Stimulated activated CD4-positive, alpha-beta T cell treated with anti-CD3 and anti-CD28 coated beads, Interleukin-15, amount 100 ng/mL, for 1 hour (primary cell): ENCODE results near the gene PLCD1.
A peak's percentile ranks its signal among the peaks of the same experiment; 100 is the strongest.
"Not testable (repeated sequence)": the region's sequence is repeated elsewhere in the genome, so short reads cannot be mapped to it uniquely, and the experiment has no call there.

Source experiments
- DNase-seq, 2 donors: peaks; one replicate each; pipeline ENCODE4 v3.0.0-alpha.2; 2020; ENCODE audit warnings: low read depth in 1 of 2, low spot score in 1 of 2

PLCD1 gene

DNA sequence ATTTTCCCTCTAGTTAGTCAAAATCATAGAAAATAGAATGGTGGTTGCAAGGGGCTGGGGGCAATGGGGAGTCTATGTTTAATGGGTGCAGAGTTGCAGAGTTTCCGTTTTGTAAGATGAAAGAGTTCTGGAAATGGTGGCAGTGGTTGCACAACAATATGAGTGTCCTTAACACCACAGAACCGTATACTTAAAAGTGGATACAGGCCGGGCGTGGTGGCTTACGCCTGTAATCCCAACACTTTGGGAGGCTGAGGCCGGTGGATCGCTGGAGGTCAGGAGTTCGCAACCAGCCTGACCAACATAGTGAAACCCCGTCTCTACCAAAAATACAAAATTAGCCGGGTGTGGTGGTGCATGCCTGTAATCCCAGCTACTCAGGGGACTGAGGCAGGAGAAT is 41.1 kb downstream of the PLCD1 start:
- not testable (repeated sequence) for DNase-seq

DNA sequence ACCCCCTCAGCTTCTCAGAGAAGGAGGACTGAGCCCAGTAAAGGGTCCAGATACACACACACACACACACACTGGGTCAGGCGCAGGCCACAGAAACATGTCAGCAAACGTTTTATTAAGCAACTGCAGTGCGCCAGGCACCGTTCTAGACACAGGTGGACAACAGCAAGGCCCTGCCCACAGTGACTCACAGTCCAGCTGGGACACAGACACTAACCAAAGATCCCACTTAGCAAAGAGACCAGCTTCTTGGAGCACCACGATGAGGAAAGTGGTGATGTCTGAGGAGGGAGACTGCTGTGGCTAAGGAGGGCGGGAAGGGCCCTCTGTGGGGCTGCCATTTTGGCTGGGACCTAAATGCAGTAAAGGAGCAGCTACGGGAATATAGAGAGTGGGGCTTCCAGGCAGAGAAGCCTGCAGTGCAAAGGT is 41.7 kb downstream of the PLCD1 start:
- DNase-seq = no peak

DNA sequence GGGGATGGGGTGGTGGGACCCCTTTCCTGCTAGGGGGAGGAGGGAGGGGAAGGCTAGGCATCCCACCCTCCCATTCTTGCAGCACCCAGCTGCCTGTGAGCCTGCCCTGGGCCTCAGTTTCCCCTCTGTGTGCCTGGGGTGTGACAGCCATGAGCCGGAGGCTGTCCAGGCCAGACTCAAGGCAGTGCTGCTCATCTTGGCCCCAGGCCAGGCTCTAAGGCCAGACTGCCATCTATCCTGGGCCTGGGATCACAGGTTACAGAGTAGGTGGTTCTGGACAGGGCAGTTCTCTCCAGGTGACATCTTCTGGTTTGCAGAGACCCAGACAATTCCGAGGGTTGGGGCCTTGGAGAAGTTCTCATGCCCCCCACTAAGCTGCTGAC is 42.1 kb downstream of the PLCD1 start:
- no peak for DNase-seq

DNA sequence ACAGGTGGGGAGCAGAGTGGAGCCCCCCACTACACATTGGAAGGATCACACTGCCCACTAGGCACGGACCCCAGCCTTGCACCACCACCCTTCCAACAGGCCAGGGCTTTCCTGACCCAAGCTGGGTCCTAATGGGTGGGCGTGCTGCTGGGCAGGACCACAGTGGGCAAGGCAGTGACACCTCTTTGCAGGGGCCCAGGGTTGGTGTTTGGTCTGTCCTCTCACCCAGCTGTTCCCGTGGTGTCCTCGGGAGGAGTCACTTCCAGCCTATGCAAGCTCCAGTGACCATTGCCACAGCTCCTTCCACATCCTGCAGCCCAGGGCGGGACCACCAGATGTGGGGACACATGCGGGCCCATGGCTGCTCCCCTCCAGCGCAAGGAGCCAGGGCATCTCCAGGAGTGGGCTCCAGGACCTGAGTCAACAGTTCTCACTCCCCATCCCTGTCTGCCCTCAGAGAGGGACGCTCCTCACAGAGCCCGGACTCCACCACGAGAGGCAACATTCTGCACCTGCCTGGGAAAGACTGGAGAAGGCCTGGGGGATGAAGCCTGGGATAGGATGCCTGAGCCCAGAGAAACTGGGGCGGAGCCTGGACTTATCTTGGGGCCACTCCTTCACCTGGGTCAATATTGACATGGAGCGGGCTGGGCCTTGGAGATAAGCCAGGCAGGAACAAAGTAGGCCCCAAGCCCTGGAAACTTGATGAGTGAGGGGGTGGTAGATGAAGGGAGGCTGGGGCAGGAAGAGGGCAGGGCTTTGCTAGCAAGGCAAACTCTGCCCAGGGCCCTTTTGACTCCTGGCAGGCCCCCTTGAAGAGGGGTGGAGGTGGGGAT is 42.7 kb downstream of the PLCD1 start:
- no peak for DNase-seq

DNA sequence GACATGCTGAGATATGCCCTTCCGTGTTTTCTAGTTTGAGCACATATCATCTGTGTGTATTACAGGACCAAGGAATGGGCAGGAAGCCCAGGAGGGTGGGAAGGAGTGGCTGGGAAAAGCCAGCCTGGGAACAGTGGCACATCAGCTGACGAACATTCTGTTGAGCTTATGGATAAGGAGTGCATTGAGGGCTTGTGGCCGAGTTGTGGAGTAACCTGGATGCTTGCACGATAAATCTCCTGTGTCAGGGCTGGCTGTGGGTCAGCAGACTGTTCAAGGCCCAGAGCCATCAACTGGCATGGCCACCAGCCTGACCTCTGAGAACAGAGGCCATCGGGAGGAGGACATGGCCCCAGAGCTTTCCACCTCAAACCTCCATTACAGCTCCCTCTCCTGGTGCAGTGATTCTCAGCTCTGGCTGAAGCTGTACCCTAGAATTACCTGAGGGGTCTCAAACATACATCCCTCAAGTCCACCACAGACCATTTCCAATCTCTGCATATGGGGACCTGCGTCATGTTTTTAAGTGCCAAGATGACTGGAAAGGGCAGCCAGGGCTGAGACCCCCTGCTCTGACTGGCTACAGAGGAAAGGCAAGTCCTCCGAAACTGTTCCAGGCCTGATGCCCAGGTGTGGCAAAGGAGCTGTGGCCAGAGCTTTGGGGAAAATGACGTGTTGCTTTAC is 43.7 kb downstream of the PLCD1 start:
- DNase-seq = no peak

DNA sequence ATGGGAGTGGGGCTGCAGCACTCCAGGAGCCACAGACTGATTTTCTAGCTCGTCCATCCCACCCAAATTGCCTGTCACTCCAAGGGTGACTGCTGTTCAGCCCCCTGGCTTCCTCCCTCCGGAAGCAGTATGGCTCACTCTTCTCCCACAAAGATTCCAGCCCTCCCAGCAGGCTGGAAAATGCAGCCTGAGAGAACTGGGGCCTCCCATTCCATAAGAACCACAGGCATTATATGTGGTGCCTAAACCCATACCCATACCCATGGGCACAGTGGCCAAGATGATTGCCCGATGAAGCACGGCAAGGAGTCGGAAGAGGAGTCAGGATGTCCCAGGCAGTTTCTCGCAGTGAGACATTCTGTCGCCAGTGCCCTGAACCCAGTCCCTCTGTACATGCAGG is 44.8 kb downstream of the PLCD1 start:
- no peak for DNase-seq

DNA sequence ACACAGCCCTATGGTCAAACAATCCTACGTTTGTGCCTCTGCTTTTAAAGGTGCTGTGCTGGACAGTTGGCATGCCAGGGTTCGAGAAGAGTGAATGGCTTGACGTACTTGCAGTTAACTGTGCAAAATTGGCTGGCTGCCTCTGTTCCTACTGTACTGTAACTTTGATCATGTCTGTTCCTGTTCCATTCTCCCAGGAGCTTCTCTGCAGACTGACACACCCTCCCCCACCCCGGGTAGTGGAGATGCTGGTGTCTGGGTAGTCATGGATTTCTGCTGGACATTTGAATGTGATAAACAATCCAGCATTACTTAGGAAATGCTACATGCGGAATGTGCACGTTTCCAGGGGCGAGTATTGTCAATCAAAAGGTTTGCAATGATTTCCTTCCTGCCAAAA is 45.4 kb downstream of the PLCD1 start:
- DNase-seq = no peak

DNA sequence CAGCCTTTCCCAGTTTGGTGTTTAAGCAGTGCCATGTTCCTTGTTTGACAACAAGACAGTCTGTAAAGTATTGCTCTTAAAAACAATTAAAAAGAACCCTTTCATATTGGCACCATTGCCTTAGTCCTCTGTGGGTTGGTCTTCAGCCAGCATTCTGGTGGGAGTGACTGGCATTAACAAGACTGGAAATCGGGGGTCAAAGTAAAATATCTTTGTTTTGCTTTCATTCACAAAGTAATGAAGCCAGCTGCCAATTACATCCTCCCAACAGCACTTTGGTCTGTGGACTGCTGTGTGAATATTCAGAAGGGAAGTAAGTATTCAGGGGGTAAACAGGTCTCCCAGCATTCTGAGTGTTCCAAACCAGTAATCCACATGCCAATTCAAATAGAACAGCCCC is 47.1 kb downstream of the PLCD1 start:
- DNase-seq = no peak

DNA sequence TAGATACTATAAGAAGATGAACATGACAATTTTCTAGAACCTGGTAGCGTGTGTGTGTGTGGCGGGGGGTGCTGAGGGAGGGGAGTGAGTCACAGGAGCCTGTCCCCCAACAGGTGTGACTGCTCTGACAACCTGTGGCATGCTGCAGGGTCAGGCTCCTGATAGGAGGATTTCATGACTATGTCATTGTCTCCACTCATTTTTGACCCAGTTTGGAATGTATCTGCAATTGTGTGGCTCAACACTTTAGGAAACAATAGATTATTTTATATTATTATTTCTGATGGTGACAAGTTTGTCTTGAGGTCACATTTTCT is 48.1 kb downstream of the PLCD1 start:
- no peak for DNase-seq

DNA sequence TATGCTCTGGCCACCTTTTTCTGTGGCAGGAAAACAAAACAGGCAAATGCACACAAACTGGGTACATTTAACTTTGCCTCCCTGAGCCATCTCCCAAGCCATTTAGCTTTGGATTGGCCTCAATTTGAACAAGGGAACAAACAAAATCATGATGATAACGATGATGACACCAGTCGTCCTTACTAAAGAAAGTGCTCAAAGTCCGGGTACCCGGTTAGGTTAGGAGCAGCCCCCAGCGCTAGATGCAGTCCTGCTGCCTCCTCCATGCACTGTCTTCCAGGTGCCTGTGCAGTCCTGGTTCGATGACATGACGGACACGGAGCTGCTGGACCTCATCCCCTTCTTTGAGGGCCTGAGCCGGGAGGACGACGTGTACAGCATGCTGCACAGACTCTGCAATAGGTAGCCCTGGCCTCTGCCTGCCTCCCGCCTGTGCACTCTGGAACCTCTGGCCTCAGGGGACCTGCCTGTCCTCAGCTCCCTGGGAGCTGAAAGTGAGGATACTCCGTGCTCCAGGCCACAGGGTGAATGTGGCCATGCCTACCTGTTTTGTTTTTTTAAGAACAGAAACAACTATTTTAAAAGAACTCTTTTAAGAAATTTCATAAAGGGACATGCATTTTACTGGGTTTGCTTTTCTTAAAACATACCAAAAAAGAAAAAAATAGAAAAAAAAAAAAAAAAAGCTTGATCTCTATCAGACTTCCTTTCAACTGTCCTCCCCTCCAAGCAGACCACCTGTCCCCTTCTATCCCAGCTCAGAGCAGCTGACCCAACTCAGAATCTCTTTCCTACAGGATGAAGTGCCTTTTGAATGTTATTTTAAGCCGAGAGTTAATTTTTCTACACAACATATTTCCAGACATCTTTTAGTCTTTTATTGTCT is 48.7 kb downstream of the PLCD1 start:
- DNase-seq = no peak

DNA sequence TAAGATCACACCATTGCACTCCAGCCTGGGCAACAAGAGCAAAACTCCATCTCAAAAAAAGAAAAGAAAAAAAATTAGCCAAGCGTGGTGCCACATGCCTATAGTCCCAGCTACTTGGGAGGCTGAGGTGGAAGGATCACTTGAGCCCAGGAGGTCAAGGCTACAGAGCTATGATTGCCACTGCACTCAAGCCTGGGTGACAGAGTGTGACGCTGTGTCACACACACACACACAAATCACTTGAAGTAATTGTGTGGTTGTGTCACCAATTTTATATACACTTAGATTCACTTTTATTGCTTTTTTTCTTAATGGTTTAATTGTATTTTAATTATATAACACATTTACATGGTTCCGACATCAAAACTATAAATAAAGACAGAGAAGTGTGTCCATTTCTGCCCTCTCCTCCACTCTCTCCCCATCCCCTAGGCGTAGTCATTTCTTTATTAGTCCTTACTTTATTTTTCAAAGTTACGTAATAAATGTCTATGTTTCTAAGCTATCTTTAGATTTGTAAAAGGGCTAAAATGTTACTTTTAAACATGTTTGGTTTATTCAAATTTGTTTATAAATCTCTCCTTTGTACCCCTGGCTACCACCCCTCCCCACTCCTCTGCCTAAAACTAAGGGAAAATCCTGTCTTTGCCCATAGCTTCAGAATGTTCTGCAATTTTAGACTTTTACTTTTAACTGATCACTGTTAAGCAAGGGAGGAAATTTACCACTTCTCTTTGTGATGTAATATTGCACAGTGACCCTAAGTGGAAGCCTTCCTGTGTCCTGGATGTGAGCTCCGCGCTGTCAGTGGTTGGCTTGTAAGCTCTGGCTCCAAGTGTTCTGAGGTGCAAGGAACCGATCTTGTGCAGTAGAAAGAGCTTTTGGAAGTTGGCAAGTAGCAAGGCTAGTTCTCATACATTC is 49.6 kb downstream of the PLCD1 start:
- no peak for DNase-seq

DNA sequence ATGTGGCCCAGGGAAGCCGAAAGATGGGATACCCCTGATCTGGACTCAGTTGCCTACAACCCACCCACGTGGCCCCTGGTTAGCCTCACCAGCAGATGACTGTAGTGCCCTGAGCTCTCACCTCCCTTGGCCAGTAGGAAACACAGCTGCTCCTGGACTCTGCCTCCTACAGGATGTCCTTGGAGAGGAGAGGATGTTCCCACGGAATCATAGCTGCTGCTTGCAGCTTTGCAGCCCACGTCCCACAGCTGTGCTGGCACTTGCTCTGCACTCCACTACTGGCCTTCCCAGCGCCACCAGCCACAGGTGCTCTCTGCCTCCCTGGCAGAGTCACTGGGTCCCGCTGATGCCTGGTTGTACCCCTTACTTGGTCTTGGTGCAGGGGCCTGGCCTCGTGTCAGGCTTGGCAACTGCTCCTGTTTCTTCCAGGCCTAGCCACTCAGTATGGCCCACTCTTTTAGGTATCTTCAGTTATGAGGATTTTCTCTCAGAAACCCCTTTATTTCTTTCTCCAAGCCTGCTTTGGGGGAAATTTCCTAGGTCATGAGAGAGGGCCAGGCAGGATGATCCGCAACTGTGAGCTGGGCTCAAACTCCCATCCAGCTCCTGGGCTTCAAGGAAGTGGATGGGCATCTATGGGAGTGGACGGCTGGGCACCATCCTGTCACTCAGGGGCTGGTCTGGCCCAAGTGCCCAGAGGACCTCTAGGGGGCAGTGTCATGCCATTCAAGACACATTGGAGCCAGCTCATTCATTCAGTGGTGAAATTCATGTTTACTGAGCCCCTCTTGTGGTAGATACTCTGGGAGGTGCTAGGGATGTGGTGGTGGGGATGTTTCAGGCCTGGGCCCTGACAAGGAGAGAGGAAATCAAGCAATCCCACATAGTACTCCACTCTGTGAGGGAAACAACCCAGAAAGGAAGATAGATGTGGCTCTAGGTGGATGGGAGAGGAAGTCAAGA is 55.0 kb downstream of the PLCD1 start:
- peak; percentile 36 to 45 for DNase-seq

DNA sequence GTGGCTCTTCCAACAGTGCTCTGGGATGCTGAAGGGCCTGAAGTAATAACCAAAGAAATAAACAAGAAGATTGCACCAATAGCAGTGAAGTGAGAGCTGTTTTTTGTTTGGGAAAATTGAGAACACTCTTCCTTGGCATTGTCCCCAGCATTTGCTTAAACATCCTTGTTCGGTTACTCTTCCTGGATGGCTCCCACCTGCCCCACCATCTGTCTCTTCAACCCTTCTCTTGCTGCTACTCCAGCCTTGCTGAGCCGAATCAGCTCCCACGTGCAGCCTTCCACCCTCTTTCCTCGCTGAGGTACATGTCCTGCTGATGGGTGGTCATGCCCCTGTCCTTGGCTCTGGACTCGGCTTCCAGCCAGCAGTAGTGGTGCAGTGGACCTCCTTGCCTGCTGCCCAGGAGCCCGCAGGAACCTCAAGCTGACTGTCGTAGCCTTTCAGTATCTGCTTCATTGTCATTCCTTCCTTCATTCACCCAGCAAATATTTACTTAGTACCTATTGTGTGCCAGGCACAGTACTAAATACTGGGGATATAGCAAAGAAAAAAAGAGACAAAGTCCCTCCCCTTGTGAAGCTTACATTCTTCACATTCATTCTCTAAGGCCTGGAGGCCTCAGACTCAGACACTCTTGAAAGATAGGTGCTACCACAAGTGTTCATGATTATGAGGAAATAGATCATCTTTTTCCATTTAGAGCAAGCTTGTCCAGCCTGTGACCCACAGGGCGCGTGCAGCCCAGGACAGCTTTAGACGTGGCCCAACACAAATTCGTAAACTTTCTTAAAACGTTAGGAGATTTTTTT is 56.0 kb downstream of the PLCD1 start:
- no peak for DNase-seq

DNA sequence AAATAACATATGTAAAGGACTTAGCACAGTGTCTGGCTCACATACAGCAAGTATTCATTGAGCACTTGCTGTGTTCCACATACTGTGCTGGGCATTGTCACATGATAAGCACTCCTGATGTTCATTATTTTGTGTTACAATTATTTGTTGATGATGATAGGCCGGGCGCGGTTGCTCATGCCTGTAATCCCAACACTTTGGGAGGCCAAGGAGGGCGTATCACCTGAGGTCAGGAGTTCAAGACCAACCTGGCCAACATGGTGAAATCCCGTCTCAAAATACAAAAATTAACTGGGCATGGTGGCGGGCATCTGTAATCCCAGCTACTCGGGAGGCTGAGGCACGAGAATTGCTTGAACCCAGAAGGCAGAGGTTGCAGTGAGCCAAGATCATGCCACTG is 57.4 kb downstream of the PLCD1 start:
- not testable (repeated sequence) for DNase-seq

DNA sequence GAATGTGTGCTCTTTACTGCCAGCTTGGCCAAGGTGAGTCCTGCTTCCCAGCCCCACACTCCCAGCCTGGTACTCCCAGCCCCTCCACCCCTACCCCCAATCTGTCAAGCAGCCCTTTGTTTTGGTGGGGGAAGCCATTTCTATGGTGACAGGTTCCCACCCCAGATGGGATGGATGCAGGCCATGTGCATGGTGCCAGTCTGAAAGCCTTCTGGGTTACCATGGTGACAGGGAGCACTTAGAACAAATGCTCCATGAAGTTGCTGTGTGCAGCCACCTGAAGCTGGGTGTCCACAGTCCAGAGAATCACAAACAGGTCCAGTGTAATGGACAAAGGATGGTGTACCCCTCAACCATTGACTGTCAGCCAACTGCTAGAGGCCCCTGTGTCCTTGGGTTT is 58.0 kb downstream of the PLCD1 start:
- no peak for DNase-seq

DNA sequence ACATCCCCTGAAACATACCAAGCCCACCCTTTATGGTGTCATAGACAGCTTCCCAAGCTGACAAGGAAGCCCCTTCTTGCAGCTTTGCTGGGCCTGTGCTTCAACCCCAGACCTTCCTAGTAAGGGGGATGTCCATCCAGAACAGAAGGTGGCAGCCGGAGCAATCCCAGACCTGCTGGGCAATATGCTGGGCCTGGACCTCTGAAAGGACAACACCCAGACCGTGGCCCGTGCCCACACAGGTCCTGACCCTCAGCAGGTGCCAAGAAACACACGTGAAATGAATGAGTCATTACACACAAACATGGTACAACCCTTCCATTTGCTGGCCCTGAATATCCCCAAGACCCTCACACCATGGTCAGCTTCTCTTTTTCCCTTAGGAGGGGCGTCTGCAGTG is 58.6 kb downstream of the PLCD1 start:
- no peak for DNase-seq

DNA sequence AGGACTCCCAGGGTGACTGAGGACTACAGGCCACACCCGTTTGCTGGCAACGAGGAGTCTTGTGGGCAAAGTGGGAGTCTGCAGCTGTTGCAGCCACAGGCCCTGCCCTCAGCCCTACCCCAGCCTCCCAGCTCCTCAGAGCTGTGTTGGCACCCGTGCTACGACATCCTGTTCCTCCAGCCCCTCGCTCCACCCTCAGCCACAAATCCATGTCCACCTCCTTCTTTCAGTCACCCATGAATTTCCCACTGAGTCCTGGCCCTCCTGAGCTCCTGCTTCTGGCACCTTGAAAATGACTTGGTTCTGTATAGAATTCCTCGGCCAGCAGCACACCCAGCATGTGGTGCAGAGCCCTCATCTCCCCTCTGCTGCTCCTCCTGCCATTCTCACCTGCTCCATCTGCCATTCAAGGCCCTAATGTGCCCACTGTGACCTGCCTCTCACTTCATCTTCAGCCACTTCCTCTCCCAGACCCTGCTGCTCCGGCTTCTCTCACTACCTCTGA is 59.8 kb downstream of the PLCD1 start:
- DNase-seq = no peak

DNA sequence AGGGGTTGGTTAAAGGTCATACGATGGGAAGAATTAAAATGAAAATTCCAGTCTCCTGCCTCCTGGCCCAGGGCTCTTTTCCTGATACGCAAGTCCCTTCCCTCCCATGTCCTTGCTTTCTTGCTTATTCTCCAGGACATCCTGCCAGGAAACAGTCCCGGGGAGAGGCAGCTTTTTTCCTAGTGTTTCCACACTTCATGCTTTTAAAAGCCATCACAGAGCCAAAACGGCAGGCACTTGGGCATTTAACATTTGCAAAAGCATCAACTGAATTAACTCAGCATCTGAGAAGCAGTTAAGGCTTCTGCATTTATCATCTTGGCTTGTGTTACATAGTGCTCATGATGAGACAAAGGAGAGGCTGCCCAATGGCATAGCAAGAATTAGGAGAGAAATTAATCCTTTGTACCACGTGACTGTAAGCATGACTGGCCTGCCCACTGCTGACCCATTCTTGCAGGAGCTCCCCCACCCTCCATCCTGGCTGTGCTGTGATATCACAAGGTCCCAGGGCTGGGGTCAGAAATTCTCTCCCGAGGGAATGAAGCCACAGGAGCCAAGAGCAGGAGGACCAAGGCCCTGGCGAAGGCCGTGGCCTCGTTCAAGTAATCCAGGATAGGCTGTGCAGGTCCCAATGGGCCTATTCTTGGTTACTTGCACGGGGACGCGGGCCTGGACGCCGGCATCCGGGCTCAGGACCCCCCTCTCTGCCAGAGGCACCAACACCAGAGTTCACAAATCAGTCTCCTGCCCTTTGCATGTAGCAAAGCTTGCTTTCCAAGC is 60.4 kb downstream of the PLCD1 start:
- DNase-seq = no peak
